SHP77 (cell line): ENCODE results near the gene ACKR3.

ENCODE experiments used
- DNase-seq, 2 experiments: peaks; one replicate each; lab custom pipeline; 2025; lab: John Stamatoyannopoulos, UW

Gene ACKR3

GRCh38 chr2:236550290-236550689 lies 19.3 kb upstream of the ACKR3 start:
- DNase-seq, result no peak

GRCh38 chr2:236550701-236551465 lies 18.7 kb upstream of the ACKR3 start:
- no peak for DNase-seq

- no peak for DNase-seq
Measured at GRCh38 chr2:236551471-236552211, 18.0 kb upstream of the ACKR3 start.

GRCh38 chr2:236552212-236552542 lies 17.4 kb upstream of the ACKR3 start:
- no peak for DNase-seq

- DNase-seq, result no peak
Measured at GRCh38 chr2:236552581-236553363, 16.9 kb upstream of the ACKR3 start.

- no peak for DNase-seq
Measured at GRCh38 chr2:236553522-236553921, 16.1 kb upstream of the ACKR3 start.

- DNase-seq, result no peak
Measured at GRCh38 chr2:236554629-236555282, 14.9 kb upstream of the ACKR3 start.

DNA sequence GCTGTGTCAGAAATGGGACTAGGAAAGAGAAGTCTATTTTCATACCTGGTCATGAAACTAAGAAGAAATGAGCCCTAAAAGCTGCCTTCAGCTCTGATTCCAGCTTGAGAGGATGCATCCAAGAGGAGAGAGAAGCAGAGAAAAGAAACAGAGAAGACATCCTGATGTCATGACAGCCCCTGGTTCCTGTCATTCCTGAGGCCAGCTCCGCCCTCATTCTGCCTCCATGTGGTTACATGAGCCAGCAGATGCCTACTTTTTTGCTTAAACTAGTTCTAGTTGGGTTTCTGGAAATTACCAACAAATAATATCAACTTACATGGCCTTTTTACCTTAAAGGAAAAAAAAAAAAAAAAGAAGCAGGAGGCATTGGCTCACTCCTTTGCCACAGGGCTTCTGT lies 14.1 kb upstream of the ACKR3 start:
- no peak for DNase-seq

DNA sequence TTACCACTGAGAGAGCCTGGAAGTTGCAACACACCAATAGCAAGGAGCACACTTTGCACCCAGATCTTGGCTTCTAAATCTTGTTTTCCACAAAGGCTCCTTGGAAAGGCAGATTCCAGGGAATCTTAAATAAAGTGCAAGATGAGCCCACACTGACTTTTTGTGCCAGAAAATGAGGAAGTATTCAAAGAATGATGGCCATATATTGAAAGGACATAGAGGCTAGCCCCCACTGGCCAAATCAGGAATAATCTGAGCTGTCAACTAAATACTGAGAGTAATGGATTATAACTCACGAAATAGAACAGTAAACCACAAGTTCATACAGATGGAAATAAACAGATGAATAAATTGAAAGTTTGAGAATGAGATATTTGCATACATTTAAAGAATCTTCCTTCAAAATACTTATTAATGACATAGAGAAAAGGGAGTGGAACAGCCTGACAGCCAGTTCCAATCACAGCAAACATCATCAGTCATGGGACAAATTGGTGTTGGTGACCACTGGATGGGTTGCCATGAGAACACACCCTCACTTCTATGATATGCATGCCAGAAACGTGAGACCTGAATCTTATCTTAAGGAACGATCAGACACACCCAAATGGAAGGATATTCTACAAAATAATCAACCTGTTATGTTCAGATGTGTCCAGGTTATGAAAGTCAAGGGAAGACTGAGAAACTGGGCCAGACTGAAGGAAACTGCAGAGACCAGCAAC lies 12.2 kb upstream of the ACKR3 start:
- no peak for DNase-seq

GRCh38 chr2:236558036-236558435 lies 11.6 kb upstream of the ACKR3 start:
- no peak for DNase-seq

- DNase-seq, result no peak
Measured at GRCh38 chr2:236558993-236559978, 10.3 kb upstream of the ACKR3 start.

DNA sequence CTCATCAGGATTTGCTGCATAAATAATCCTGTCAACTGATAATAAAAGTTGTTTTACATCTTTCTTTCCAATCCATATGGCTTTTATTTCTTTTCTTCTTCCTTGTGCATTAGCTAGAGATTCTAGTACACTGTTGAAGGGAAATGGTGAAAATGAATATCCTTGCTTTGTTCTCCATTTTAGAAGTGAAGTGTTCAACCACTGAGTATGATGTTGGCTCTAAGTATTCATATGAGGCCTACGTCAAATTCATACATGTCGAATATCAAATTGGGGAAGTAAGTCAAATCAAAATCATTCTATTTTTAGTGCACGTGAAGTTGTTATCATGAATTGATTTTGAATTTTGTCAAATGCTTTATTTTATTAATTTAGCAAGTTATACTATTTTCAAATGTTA lies 7.8 kb upstream of the ACKR3 start:
- DNase-seq, result no peak

DNA sequence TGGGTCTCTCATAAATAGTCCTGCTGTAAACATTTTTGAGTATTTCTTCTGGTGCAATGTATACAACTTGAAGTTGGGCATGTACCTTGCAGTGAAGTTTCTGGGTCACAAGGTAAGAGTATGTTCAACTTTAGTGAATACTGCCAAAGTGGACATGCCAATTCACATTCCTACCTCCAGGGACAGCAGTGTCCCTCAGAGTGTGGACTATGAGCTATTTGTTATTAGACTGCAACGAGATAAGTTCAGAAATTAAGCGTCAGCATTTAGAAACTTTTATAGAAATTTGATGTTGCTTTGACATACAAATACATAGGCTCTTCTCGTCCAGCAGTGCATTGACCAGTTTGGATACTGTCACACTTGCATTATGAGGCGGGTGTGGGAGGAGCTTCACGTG lies 7.2 kb upstream of the ACKR3 start:
- DNase-seq, result no peak

- no peak for DNase-seq
Measured at GRCh38 chr2:236563953-236564352, 5.7 kb upstream of the ACKR3 start.

GRCh38 chr2:236565212-236565611 lies 4.4 kb upstream of the ACKR3 start:
- DNase-seq, result no peak

GRCh38 chr2:236565879-236566402 lies 3.7 kb upstream of the ACKR3 start:
- DNase-seq, result no peak

- DNase-seq, result no peak
Measured at GRCh38 chr2:236566596-236566995, 3.0 kb upstream of the ACKR3 start.

- no peak for DNase-seq
Measured at GRCh38 chr2:236568068-236568921, 1.3 kb upstream of the ACKR3 start.

- DNase-seq, result no peak
Measured at GRCh38 chr2:236568922-236569572, 578 bp upstream of the ACKR3 start.
